ENCODE results near the gene TLCD1.
A peak's percentile ranks its signal among the peaks of the same experiment; 100 is the strongest.

DNA sequence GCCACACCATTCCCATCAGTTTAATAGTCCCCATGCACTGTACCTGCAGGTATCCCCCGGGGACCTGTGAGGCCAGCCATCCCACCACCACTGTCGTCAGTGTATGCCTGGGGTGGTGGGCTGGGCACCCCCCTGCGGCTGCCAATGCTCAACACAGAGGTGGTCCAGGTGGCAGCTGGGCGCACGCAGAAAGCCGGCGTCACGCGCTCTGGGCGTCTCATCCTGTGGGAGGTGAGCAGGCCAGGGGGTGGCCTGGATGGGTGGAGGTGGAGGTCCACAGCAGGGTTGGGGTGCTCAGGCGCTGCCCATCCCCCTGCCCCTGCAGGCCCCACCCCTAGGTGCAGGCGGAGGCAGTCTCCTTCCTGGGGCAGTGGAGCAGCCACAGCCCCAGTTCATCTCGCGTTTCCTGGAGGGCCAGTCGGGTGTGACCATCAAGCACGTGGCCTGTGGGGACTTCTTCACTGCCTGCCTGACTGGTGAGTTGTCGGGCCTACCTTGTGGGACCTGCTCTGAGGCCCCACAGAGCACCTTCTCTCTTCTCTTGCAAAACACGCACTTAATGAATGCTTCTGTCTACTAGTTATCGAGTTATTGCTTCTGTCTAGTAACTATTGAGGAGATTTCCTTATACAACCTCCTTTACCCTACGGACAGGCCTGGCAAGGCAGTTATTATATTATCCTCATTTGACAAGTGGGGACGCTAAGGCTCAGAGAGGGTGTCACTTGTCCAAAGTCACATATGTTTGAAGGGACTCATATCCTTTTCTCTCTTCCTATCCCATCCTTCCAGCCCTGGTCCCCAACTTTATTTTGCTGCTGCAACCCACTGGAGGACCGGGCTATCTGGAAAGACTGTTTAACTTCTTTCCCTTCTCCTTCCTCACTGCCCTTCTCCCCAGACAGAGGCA lies 12.0 kb upstream of the TLCD1 start:
- TF ChIP-seq ZNF274 (IDR thresholded peaks at IDR 0.05; ENCODE audit: insufficient read depth, insufficient read length) (no peak), SRF (IDR thresholded peaks at IDR 0.05; ENCODE audit: low read depth in 2 of 2, low read length in 2 of 2) (no peak), POLR2A (IDR thresholded peaks at IDR 0.05; ENCODE audit: low read depth, low read length) (peak; percentile 83), RAD51 (IDR thresholded peaks at IDR 0.05) (peak; percentile 86), EP300 (IDR thresholded peaks at IDR 0.05; ENCODE audit: borderline replicate concordance in 1 of 2, control insufficient read depth in 1 of 2, low read depth in 2 of 2, low read length in 2 of 2) (peak; percentile 45 to 73; a peak in 3 of 4 replicates), ZSCAN29 (IDR thresholded peaks at IDR 0.05) (no peak), TARDBP (IDR thresholded peaks at IDR 0.05; ENCODE audit: borderline replicate concordance) (no peak), NFXL1 (IDR thresholded peaks at IDR 0.05; ENCODE audit: borderline replicate concordance) (no peak), EGR1 (IDR thresholded peaks at IDR 0.05; ENCODE audit: borderline replicate concordance in 1 of 2, low read depth in 2 of 2, low read length in 2 of 2) (no peak)
- TF ChIP-seq, protein P1, sequence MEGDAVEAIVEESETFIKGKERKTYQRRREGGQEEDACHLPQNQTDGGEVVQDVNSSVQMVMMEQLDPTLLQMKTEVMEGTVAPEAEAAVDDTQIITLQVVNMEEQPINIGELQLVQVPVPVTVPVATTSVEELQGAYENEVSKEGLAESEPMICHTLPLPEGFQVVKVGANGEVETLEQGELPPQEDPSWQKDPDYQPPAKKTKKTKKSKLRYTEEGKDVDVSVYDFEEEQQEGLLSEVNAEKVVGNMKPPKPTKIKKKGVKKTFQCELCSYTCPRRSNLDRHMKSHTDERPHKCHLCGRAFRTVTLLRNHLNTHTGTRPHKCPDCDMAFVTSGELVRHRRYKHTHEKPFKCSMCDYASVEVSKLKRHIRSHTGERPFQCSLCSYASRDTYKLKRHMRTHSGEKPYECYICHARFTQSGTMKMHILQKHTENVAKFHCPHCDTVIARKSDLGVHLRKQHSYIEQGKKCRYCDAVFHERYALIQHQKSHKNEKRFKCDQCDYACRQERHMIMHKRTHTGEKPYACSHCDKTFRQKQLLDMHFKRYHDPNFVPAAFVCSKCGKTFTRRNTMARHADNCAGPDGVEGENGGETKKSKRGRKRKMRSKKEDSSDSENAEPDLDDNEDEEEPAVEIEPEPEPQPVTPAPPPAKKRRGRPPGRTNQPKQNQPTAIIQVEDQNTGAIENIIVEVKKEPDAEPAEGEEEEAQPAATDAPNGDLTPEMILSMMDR (IDR thresholded peaks at IDR 0.05 in 2 of 3, conservative IDR thresholded peaks at IDR 0.05 in 1 of 3; ENCODE audit: control insufficient read depth in 2 of 3, extremely low read depth in 1 of 3, insufficient read depth in 1 of 3, low read depth in 3 of 3, low read length in 3 of 3) = no peak

Measured in GM12878 (cell line).